MM.1S (cell line): Measurements from ENCODE around the gene PSMB11.

Source experiments
- DNase-seq: peaks from one replicate; pipeline ENCODE4 v3.0.0-alpha.2; 2015
- H2AFZ ChIP-seq: fragments of 300-600 bp; sonication (generic); 2 replicates; pipeline ENCODE4 v1.6.0; 2016; ENCODE audit warnings: antibody characterized with exemption, low read length
- H3F3A ChIP-seq: fragments of 300-600 bp; sonication (generic); 2 replicates; pipeline ENCODE4 v1.6.1; 2016; ENCODE audit warnings: mild to moderate bottlenecking, antibody characterized with exemption, low read length, moderate library complexity, mixed read lengths; ENCODE audit not compliant: insufficient read depth
- H3K27ac ChIP-seq: fragments of 300-600 bp; sonication (generic); 2 replicates; pipeline ENCODE4 v1.5.1; 2016; ENCODE audit warnings: mild to moderate bottlenecking, low read length
- H3K27me3 ChIP-seq: fragments of 300-600 bp; sonication (generic); replicated peaks from 2 replicates; pipeline ENCODE4 v1.6.0; 2016; ENCODE audit warnings: low read length; ENCODE audit not compliant: insufficient read depth
- H3K36me3 ChIP-seq: fragments of 300-600 bp; sonication (generic); replicated peaks from 2 replicates; pipeline ENCODE4 v1.6.1; 2016; ENCODE audit warnings: mild to moderate bottlenecking, low read length, mixed read lengths; ENCODE audit not compliant: insufficient read depth
- H3K4me1 ChIP-seq: fragments of 300-600 bp; sonication (generic); 2 replicates; pipeline ENCODE4 v1.6.1; 2016; ENCODE audit warnings: low read length, mixed read lengths
- H3K4me2 ChIP-seq: fragments of 300-600 bp; sonication (generic); 2 replicates; pipeline ENCODE4 v1.6.0; 2016; ENCODE audit warnings: low read depth, low read length
- H3K4me3 ChIP-seq: fragments of 300-600 bp; sonication (generic); 2 replicates; pipeline ENCODE4 v1.5.1; 2016; ENCODE audit warnings: low read length, mixed read lengths
- H3K79me2 ChIP-seq: fragments of 300-600 bp; sonication (generic); 2 replicates; pipeline ENCODE4 v1.6.1; 2016; ENCODE audit warnings: mixed run types, low read length, mixed read lengths
- H3K9ac ChIP-seq: fragments of 300-600 bp; sonication (generic); 2 replicates; pipeline ENCODE4 v1.6.1; 2016; ENCODE audit warnings: low read length, mixed read lengths
- H3K9me2 ChIP-seq: fragments of 300-600 bp; sonication (generic); replicated peaks from 2 replicates; pipeline ENCODE4 v1.6.1; 2016; ENCODE audit warnings: mild to moderate bottlenecking, low read length, mixed read lengths; ENCODE audit not compliant: insufficient read depth
- H3K9me3 ChIP-seq: fragments of 300-600 bp; sonication (generic); replicated peaks from 2 replicates; pipeline ENCODE4 v1.6.1; 2016; ENCODE audit warnings: mild to moderate bottlenecking, low read length, mixed read lengths; ENCODE audit not compliant: insufficient read depth
- H4K20me1 ChIP-seq: fragments of 300-600 bp; sonication (generic); 2 replicates; pipeline ENCODE4 v1.6.1; 2016; ENCODE audit warnings: mild to moderate bottlenecking, low read length, moderate library complexity, mixed read lengths; ENCODE audit not compliant: insufficient read depth
- EZH2 ChIP-seq: fragments of 300-600 bp; sonication (generic); optimal IDR thresholded peaks from 2 replicates; pipeline ENCODE3; 2017; ENCODE audit warnings: low read depth, mild to moderate bottlenecking, antibody characterized with exemption, low read length, mixed read lengths
- EZH2phosphoT487 ChIP-seq: fragments of 300-600 bp; sonication (generic); IDR thresholded peaks from 2 replicates; pipeline ENCODE4 v1.6.1; 2018; ENCODE audit warnings: antibody characterized with exemption, low read length
- TF ChIP-seq, protein P1 (sequence below): fragments of 300-600 bp; sonication (generic); IDR thresholded peaks from 2 replicates; pipeline ENCODE4 v1.5.1; 2016; ENCODE audit warnings: antibody characterized with exemption, low read length, mixed read lengths

Gene PSMB11

DNA sequence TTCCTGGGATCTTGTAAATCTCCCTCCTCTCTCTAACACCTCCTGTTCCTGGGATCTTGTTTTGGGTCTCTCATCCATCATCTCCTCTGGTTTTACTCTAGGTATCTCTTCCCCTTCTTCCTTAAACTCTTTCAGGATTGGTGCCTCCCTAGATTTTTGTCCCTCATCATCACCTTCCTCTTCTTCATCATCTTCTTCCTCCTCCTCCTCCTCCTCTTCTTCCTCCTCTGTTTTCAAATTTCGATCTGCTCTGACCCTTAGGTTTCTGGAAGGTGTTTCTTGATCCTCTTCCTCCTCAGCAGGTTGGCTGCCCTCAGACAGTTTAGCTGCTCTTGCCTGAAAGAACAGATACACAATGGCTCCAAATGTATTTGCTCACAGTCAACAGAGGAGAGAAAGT, 38.5 kb downstream of the PSMB11 start:
- Histone ChIP-seq H3K9me3 (no peaks in the 10 kb centered on the region), H3K27ac (no peak overlapping the region), H4K20me1 (no peaks in the 10 kb centered on the region), H3K79me2 (no peaks in the 10 kb centered on the region), H3F3A (no peaks in the 10 kb centered on the region), H3K9ac (no peak overlapping the region), H3K4me1 (no peaks in the 10 kb centered on the region), H3K27me3 (no peaks in the 10 kb centered on the region), H3K36me3 (no peaks in the 10 kb centered on the region), H3K4me2 (no peak overlapping the region), H3K4me3 (no peak overlapping the region), H3K9me2 (no peaks in the 10 kb centered on the region), H2AFZ (no peak overlapping the region)
- DNase-seq: no peak
- TF ChIP-seq EZH2phosphoT487 (no peak), EZH2 (no peak)
- TF ChIP-seq, protein P1, sequence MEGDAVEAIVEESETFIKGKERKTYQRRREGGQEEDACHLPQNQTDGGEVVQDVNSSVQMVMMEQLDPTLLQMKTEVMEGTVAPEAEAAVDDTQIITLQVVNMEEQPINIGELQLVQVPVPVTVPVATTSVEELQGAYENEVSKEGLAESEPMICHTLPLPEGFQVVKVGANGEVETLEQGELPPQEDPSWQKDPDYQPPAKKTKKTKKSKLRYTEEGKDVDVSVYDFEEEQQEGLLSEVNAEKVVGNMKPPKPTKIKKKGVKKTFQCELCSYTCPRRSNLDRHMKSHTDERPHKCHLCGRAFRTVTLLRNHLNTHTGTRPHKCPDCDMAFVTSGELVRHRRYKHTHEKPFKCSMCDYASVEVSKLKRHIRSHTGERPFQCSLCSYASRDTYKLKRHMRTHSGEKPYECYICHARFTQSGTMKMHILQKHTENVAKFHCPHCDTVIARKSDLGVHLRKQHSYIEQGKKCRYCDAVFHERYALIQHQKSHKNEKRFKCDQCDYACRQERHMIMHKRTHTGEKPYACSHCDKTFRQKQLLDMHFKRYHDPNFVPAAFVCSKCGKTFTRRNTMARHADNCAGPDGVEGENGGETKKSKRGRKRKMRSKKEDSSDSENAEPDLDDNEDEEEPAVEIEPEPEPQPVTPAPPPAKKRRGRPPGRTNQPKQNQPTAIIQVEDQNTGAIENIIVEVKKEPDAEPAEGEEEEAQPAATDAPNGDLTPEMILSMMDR: no peak

- no peaks in the 10 kb centered on the region for H3K4me1 ChIP-seq
- no peak overlapping the region for H2AFZ ChIP-seq
- no peaks in the 10 kb centered on the region; the same call in 1 of the 2 replicates for H3K36me3 ChIP-seq
- H3K27ac ChIP-seq: no peak overlapping the region
- no peaks in the 10 kb centered on the region for H4K20me1 ChIP-seq
- H3K4me2 ChIP-seq: no peak overlapping the region
- H3K79me2 ChIP-seq: no peaks in the 10 kb centered on the region
- TF ChIP-seq EZH2phosphoT487: no peak
- TF ChIP-seq EZH2: no peak
- TF ChIP-seq, protein P1: no peak
- no peak overlapping the region for H3K9ac ChIP-seq
- no peak overlapping the region for H3K4me3 ChIP-seq
- H3K9me2 ChIP-seq: no peaks in the 10 kb centered on the region
- H3F3A ChIP-seq: no peaks in the 10 kb centered on the region
- DNase-seq: no peak
- no peaks in the 10 kb centered on the region for H3K27me3 ChIP-seq
- H3K9me3 ChIP-seq: no peaks in the 10 kb centered on the region
These were observed 43.4 kb downstream of the PSMB11 start for GRCh38 chr14:23085458-23085857.

DNA sequence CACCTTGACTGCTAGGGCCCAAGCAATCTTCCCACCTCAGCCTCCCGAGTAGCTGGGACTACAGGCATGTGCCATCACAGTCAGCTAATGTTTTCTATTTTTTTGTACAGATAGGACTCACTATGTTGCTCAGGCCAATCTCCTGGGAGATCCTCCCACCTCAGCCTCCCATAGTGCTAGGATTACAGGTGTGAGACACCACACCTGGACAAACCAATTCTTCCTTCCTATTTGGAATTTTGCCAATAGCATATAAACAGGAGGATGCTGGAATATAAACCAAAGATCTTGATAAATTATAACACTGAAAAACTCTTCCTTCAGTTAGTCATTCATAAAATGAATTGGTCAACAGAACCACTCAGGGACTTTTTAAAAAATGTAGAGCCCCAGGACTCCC, 44.6 kb downstream of the PSMB11 start:
- TF ChIP-seq EZH2 (no peak), EZH2phosphoT487 (no peak)
- TF ChIP-seq, protein P1: no peak
- Histone ChIP-seq H3K4me1 (no peaks in the 10 kb centered on the region), H3K9ac (no peak overlapping the region), H2AFZ (no peak overlapping the region), H3K4me2 (no peak overlapping the region), H3K9me3 (no peaks in the 10 kb centered on the region), H4K20me1 (no peaks in the 10 kb centered on the region), H3K9me2 (no peaks in the 10 kb centered on the region), H3F3A (no peaks in the 10 kb centered on the region), H3K27me3 (no peaks in the 10 kb centered on the region), H3K4me3 (no peak overlapping the region), H3K36me3 (no peaks in the 10 kb centered on the region; the same call in 1 of the 2 replicates), H3K27ac (no peak overlapping the region), H3K79me2 (peaks cover 4% of the 10 kb centered on the region)
- no peak for DNase-seq
